ENCODE data around the gene OPCML. TPM values are rescaled to one million over a fixed set of nuclear protein-coding genes. Genes with fewer than 3 reads are reported as not detected.

Gene OPCML
- total and polyA plus RNA-seq, 2 donors (not counting 1 experiment from before 2014, with no cell fraction given): not detected

DNA sequence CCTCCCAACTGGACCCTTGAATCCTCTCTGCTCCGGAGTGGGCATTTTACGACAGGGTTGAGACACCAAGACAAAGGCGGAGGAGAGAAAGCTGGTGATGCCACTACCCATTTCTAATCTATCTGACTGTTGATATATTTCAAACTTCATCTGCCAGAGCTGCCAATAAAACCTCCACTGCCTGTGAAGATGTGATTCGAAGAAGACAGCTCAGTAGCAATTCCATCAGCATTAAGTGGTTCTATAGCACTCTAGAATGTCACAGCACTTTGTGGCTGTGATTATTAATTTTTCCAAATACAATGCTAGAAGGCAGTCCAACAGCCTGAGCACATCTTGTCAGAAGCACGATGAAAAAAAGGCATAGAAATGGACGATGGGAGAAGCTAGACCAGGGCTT, 282.8 kb downstream of the OPCML start:
- ATAC-seq (ENCODE audit: low read depth) (no peak), DNase-seq (no peak)
- TF ChIP-seq, protein P1, sequence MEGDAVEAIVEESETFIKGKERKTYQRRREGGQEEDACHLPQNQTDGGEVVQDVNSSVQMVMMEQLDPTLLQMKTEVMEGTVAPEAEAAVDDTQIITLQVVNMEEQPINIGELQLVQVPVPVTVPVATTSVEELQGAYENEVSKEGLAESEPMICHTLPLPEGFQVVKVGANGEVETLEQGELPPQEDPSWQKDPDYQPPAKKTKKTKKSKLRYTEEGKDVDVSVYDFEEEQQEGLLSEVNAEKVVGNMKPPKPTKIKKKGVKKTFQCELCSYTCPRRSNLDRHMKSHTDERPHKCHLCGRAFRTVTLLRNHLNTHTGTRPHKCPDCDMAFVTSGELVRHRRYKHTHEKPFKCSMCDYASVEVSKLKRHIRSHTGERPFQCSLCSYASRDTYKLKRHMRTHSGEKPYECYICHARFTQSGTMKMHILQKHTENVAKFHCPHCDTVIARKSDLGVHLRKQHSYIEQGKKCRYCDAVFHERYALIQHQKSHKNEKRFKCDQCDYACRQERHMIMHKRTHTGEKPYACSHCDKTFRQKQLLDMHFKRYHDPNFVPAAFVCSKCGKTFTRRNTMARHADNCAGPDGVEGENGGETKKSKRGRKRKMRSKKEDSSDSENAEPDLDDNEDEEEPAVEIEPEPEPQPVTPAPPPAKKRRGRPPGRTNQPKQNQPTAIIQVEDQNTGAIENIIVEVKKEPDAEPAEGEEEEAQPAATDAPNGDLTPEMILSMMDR (IDR thresholded peaks at IDR 0.05): no peak
- WGBS (ENCODE audit: insufficient coverage): 86% methylated on average over 2 of the region's 6 CpGs
- Mint-ChIP-seq H3K4me1 (no peaks in the 10 kb centered on the region), H3K27ac (no peak overlapping the region), H3K27me3 (no peaks in the 10 kb centered on the region), H3K4me3 (no peak overlapping the region), H3K9me3 (ENCODE audit: insufficient read depth) (peaks cover 4% of the 10 kb centered on the region)
- no peaks in the 10 kb centered on the region for H3K79me2 ChIP-seq (ENCODE audit: control insufficient read depth, insufficient read depth, low read length)
- no peak overlapping the region for H3K4me2 ChIP-seq (replicated peaks; ENCODE audit: low read depth, low read length, poor library complexity, severe bottlenecking)
- no peaks in the 10 kb centered on the region for H4K20me1 ChIP-seq (ENCODE audit: control insufficient read depth, insufficient read depth, low read length, poor library complexity, severe bottlenecking)
- H2AFZ ChIP-seq (ENCODE audit: insufficient read depth, low read depth, low read length, poor library complexity, severe bottlenecking): no peak overlapping the region
- intact Hi-C loops (cut with micrococcal nuclease): no loop called here
- no peak overlapping the region for H3K9ac ChIP-seq (ENCODE audit: low read length)
- H3K27me3 ChIP-seq (replicated peaks in 1 of 4; ENCODE audit: control extremely low read depth in 1 of 4, control insufficient read depth in 3 of 4, insufficient read depth in 4 of 4, low read length in 3 of 4): no peaks in the 10 kb centered on the region
- no peaks in the 10 kb centered on the region for H3K4me1 ChIP-seq (ENCODE audit: control insufficient read depth in 2 of 2, insufficient read depth in 2 of 2, low read length in 2 of 2)
- no peak overlapping the region for H3K27ac ChIP-seq (ENCODE audit: low read length in 2 of 2)
- POLR2A ChIA-PET: no interaction called here
- no peaks in the 10 kb centered on the region for H3K36me3 ChIP-seq (replicated peaks in 1 of 2; ENCODE audit: control extremely low read depth in 1 of 2, control insufficient read depth in 1 of 2, extremely low read depth in 1 of 2, insufficient read depth in 2 of 2, low read length in 1 of 2)
- no peaks in the 10 kb centered on the region for H3K9me3 ChIP-seq (ENCODE audit: control extremely low read depth in 1 of 3, control insufficient read depth in 2 of 3, insufficient read depth in 1 of 3, low read length in 2 of 3)
- CTCF ChIA-PET: no interaction called here
- no peak overlapping the region for H3K4me3 ChIP-seq (ENCODE audit: control extremely low read depth in 1 of 5, extremely low read depth in 1 of 5, insufficient read depth in 1 of 5, low read depth in 2 of 5, low read length in 4 of 5)

- no peaks in the 10 kb centered on the region for H3K27me3 ChIP-seq (replicated peaks in 1 of 4; ENCODE audit: control extremely low read depth in 1 of 4, control insufficient read depth in 3 of 4, insufficient read depth in 4 of 4, low read length in 3 of 4)
- H3K79me2 ChIP-seq (ENCODE audit: control insufficient read depth, insufficient read depth, low read length): no peaks in the 10 kb centered on the region
- POLR2A ChIA-PET: no interaction called here
- CTCF ChIA-PET: no interaction called here
- TF ChIP-seq EZH2 (IDR thresholded peaks at IDR 0.05; ENCODE audit: borderline replicate concordance, insufficient read depth, low read depth, low read length, poor library complexity, severe bottlenecking): no peak
- TF ChIP-seq, protein P1 (IDR thresholded peaks at IDR 0.05): no peak
- H3K4me3 ChIP-seq (ENCODE audit: control extremely low read depth in 1 of 5, extremely low read depth in 1 of 5, insufficient read depth in 1 of 5, low read depth in 2 of 5, low read length in 4 of 5): no peak overlapping the region
- no CpG with 5 or more reads among the region's 3 CpGs for WGBS (ENCODE audit: insufficient coverage)
- H3K4me2 ChIP-seq (replicated peaks; ENCODE audit: low read depth, low read length, poor library complexity, severe bottlenecking): no peak overlapping the region
- no peak overlapping the region for H3K27ac Mint-ChIP-seq
- H3K9me3 ChIP-seq (ENCODE audit: control extremely low read depth in 1 of 3, control insufficient read depth in 2 of 3, insufficient read depth in 1 of 3, low read length in 2 of 3): no peaks in the 10 kb centered on the region
- H2AFZ ChIP-seq (ENCODE audit: insufficient read depth, low read depth, low read length, poor library complexity, severe bottlenecking): no peak overlapping the region
- no peak for ATAC-seq (ENCODE audit: low read depth)
- no peak overlapping the region for H3K9ac ChIP-seq (ENCODE audit: low read length)
- no peak overlapping the region for H3K27ac ChIP-seq (ENCODE audit: low read length in 2 of 2)
- no peak overlapping the region for H3K4me3 Mint-ChIP-seq
- H3K4me1 ChIP-seq (ENCODE audit: control insufficient read depth in 2 of 2, insufficient read depth in 2 of 2, low read length in 2 of 2): no peaks in the 10 kb centered on the region
- H3K9me3 Mint-ChIP-seq (ENCODE audit: insufficient read depth): peaks cover 4% of the 10 kb centered on the region
- intact Hi-C loops (cut with micrococcal nuclease): no loop called here
- DNase-seq: no peak
- H3K27me3 Mint-ChIP-seq: no peaks in the 10 kb centered on the region
- no peaks in the 10 kb centered on the region for H4K20me1 ChIP-seq (ENCODE audit: control insufficient read depth, insufficient read depth, low read length, poor library complexity, severe bottlenecking)
- no peaks in the 10 kb centered on the region for H3K4me1 Mint-ChIP-seq
- H3K36me3 ChIP-seq (replicated peaks in 1 of 2; ENCODE audit: control extremely low read depth in 1 of 2, control insufficient read depth in 1 of 2, extremely low read depth in 1 of 2, insufficient read depth in 2 of 2, low read length in 1 of 2): no peaks in the 10 kb centered on the region
Observed at GRCh38 chr11:133249065-133249464, 283.2 kb downstream of the OPCML start.
